H1 (cell line): Measurements from ENCODE around the gene KAZALD1. TPM values are rescaled to one million over a fixed set of nuclear protein-coding genes. Genes with fewer than 3 reads are reported as not detected.
A peak's percentile ranks its signal among the peaks of the same experiment; 100 is the strongest.

Experiments used
- ASH2L ChIP-seq: fragments of 200-600, 300-600 bp; sonication (generic); IDR thresholded peaks from one replicate; pipeline ENCODE4 v1.7.1; 2017; ENCODE audit warnings: low read length
- BCL11A ChIP-seq, 2 experiments: IDR thresholded peaks; one replicate each; pipeline ENCODE4 v1.6.1; 2011; ENCODE audit warnings: low read depth in 2 of 2, low read length in 2 of 2, mild to moderate bottlenecking in 2 of 2
- CREB1 ChIP-seq: IDR thresholded peaks from 2 replicates; pipeline ENCODE4 v1.6.1; 2012; ENCODE audit warnings: inconsistent platforms
- CTBP2 ChIP-seq: IDR thresholded peaks from 2 replicates; pipeline ENCODE4 v1.7.0; 2011; ENCODE audit warnings: borderline replicate concordance, mild to moderate bottlenecking, moderate library complexity, mixed read lengths, low read length; ENCODE audit not compliant: insufficient read depth, insufficient read length
- EGR1 ChIP-seq: IDR thresholded peaks from 2 replicates; pipeline ENCODE4 v1.6.1; 2011; ENCODE audit warnings: low read depth, low read length, borderline replicate concordance
- EP300 ChIP-seq, 2 experiments: IDR thresholded peaks; 1 replicate in 1 of 2; 2 replicates in 1 of 2; pipeline ENCODE4 v1.6.1; 2011 to 2012; ENCODE audit warnings: low read depth in 2 of 2, low read length in 2 of 2, mild to moderate bottlenecking in 2 of 2, borderline replicate concordance in 1 of 2, inconsistent platforms in 1 of 2, moderate library complexity in 1 of 2
- EZH2 ChIP-seq: fragments of 200-600 bp; sonication (generic); IDR thresholded peaks from 2 replicates; pipeline ENCODE4 v1.7.1; 2012; ENCODE audit warnings: low read depth, mild to moderate bottlenecking, moderate library complexity, low read length, inconsistent platforms; ENCODE audit not compliant: severe bottlenecking
- GABPA ChIP-seq: IDR thresholded peaks from 2 replicates; pipeline ENCODE4 v1.6.1; 2011; ENCODE audit warnings: mild to moderate bottlenecking, low read length, moderate library complexity, borderline replicate concordance; ENCODE audit not compliant: insufficient read depth
- JUND ChIP-seq: IDR thresholded peaks from 2 replicates; pipeline ENCODE4 v1.6.1; 2011; ENCODE audit warnings: mild to moderate bottlenecking, improper control_type of control experiment, low read length
- RFX5 ChIP-seq: IDR thresholded peaks from 2 replicates; pipeline ENCODE4 v1.6.1; 2011; ENCODE audit warnings: low read depth, low read length, improper control_type of control experiment, borderline replicate concordance
- RXRA ChIP-seq: IDR thresholded peaks from 2 replicates; pipeline ENCODE4 v1.6.1; 2011; ENCODE audit warnings: low read depth, mild to moderate bottlenecking, low read length, moderate library complexity; ENCODE audit not compliant: insufficient read depth
- SAP30 ChIP-seq: fragments of 300-600 bp; sonication (generic); IDR thresholded peaks from 2 replicates; pipeline ENCODE4 v1.7.1; 2012; ENCODE audit warnings: low read length, moderate library complexity, mild to moderate bottlenecking, inconsistent platforms; ENCODE audit not compliant: insufficient read depth, insufficient replicate concordance
- SP1 ChIP-seq: IDR thresholded peaks from 2 replicates; pipeline ENCODE4 v1.6.1; 2011; ENCODE audit warnings: low read depth, low read length
- SP4 ChIP-seq: IDR thresholded peaks from 2 replicates; pipeline ENCODE4 v1.6.1; 2012; ENCODE audit warnings: low read length, inconsistent platforms
- TEAD4 ChIP-seq: IDR thresholded peaks from 2 replicates; pipeline ENCODE4 v1.6.1; 2012; ENCODE audit warnings: low read depth, low read length, inconsistent platforms, mixed read lengths
- YY1 ChIP-seq: IDR thresholded peaks from 2 replicates; pipeline ENCODE4 v1.6.1; 2011; ENCODE audit warnings: low read depth, mild to moderate bottlenecking, low read length
- polyA plus RNA-seq, 7 experiments: library from polyadenylated mRNA; depleted of rRNA in 3 of 7; stranded (reverse) in 5 of 7; unstranded in 2 of 7; fragments of >200 nt in 5 of 7; fragments of 200-250 nt in 2 of 7; gene quantifications; 1 replicate in 5 of 7; 2 replicates in 1 of 7; 4 replicates in 1 of 7; pipeline versions ENCODE4 v1.2.1 to v1.2.3, GENCODE V29; 2011 to 2013; ENCODE audit warnings: missing spikeins in 2 of 7, mixed read lengths in 2 of 7
- total RNA-seq: library from RNA; stranded (reverse); fragmentation: NEBNext Ultra II Directional; extraction: Animal tissue kit (Norgen Biotek cat#: 25700); gene quantifications from 2 replicates; pipeline ENCODE4 v1.2.1, GENCODE V29; 2021
- TF ChIP-seq, protein P1 (sequence below): IDR thresholded peaks from 2 replicates; pipeline ENCODE4 v1.6.1; 2011; ENCODE audit warnings: low read length, improper control_type of control experiment
- TF ChIP-seq, protein P2 (sequence below), 3 experiments: IDR thresholded peaks; 1 replicate in 2 of 3; 2 replicates in 1 of 3; pipeline versions ENCODE4 v1.5.1 to v1.6.1; 2011; ENCODE audit warnings: low read length in 3 of 3, mild to moderate bottlenecking in 3 of 3, inconsistent platforms in 2 of 3, low read depth in 1 of 3, moderate library complexity in 1 of 3; ENCODE audit not compliant: insufficient read depth in 1 of 3; ENCODE audit errors: control extremely low read depth in 1 of 3
- TF ChIP-seq, protein P3 (sequence below): IDR thresholded peaks from 2 replicates; pipeline ENCODE4 v1.6.1; 2011; ENCODE audit warnings: low read depth, mild to moderate bottlenecking, low read length; ENCODE audit not compliant: insufficient read depth

KAZALD1 gene
- total and polyA plus RNA-seq, 2 of the 8 experiments (the other 6 are each of a cell fraction or from before 2014, with no cell fraction given) = 0.65 to 1.9 TPM

DNA sequence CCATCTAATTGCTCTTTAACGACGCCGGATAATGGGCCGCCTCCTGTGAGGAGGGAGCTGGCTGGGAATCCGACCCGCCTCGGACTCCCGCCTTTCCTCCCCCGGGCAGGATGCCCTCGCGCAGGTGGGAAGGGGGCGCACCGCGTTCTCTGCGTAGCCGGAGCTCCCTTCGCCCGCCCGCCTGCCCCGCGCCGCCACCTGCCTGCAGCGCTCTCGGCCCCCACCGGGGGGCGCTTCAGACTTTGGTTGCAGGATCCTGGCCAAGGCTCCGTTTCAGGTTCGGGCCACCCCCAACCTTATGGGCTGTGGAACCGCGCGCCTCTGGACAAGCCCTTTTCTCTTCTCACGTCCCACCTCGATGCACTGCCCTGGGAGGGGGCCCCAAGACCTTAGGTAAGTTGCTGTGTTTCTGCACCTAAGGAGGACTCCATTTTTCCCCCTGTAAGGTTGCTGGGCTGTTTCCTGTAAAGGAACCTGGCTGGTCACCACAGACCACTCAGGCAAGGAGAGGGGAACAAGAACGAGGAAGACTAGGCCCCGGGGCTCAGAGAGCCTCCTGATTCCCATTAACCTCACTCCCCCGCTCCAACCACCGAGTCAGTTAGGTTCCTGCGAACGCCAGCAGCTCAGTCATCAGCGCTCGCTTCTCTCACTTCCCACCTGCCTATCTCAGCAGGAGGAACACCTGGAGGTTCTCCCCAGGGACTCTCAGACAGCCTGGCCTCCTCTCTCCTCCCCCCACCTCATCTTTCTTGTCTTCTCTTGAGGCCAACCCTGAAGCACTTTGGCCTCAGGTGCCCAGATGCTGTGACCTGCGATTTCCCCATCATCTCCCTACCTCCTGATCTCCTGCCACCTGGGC, 11.3 kb upstream of the KAZALD1 start (continued):
- TF ChIP-seq CREB1 (0 out of 2 replicates have a peak, but pooled peaks have one; percentile 20), BCL11A (IDR thresholded peaks at IDR 0.05; ENCODE audit: low read depth in 2 of 2, low read length in 2 of 2) (no peak), JUND (no peak), GABPA (no peak), EP300 (IDR thresholded peaks at IDR 0.05; ENCODE audit: borderline replicate concordance in 1 of 2, low read depth in 2 of 2, low read length in 2 of 2) (no peak), YY1 (no peak), SAP30 (no peak), TEAD4 (no peak), ASH2L (peak; percentile 38), EGR1 (0 out of 2 replicates have a peak, but pooled peaks have one; percentile 3), SP1 (no peak), RXRA (no peak), CTBP2 (no peak), RFX5 (no peak), EZH2 (peak; percentile 72), SP4 (no peak)
- TF ChIP-seq, protein P1, sequence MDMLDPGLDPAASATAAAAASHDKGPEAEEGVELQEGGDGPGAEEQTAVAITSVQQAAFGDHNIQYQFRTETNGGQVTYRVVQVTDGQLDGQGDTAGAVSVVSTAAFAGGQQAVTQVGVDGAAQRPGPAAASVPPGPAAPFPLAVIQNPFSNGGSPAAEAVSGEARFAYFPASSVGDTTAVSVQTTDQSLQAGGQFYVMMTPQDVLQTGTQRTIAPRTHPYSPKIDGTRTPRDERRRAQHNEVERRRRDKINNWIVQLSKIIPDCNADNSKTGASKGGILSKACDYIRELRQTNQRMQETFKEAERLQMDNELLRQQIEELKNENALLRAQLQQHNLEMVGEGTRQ = no peak
- TF ChIP-seq, protein P2, sequence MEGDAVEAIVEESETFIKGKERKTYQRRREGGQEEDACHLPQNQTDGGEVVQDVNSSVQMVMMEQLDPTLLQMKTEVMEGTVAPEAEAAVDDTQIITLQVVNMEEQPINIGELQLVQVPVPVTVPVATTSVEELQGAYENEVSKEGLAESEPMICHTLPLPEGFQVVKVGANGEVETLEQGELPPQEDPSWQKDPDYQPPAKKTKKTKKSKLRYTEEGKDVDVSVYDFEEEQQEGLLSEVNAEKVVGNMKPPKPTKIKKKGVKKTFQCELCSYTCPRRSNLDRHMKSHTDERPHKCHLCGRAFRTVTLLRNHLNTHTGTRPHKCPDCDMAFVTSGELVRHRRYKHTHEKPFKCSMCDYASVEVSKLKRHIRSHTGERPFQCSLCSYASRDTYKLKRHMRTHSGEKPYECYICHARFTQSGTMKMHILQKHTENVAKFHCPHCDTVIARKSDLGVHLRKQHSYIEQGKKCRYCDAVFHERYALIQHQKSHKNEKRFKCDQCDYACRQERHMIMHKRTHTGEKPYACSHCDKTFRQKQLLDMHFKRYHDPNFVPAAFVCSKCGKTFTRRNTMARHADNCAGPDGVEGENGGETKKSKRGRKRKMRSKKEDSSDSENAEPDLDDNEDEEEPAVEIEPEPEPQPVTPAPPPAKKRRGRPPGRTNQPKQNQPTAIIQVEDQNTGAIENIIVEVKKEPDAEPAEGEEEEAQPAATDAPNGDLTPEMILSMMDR (IDR thresholded peaks at IDR 0.05; ENCODE audit: control extremely low read depth in 1 of 3, insufficient read depth in 1 of 3, low read depth in 1 of 3, low read length in 3 of 3) = peak; percentile 73 to 95 (median 84)
- TF ChIP-seq, protein P3, sequence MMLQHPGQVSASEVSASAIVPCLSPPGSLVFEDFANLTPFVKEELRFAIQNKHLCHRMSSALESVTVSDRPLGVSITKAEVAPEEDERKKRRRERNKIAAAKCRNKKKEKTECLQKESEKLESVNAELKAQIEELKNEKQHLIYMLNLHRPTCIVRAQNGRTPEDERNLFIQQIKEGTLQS = no peak
